Stimulated activated CD8-positive, alpha-beta memory T cell treated with anti-CD3 and anti-CD28 coated beads, Interleukin-7, amount 100 ng/mL, for 4 hours (primary cell): ENCODE measurements around the gene LRP2.

Experiments used
- DNase-seq, 2 donors: peaks; one replicate each; pipeline ENCODE4 v3.0.0-alpha.2; 2020; ENCODE audit warnings: low read depth in 2 of 2

The LRP2 gene

DNA sequence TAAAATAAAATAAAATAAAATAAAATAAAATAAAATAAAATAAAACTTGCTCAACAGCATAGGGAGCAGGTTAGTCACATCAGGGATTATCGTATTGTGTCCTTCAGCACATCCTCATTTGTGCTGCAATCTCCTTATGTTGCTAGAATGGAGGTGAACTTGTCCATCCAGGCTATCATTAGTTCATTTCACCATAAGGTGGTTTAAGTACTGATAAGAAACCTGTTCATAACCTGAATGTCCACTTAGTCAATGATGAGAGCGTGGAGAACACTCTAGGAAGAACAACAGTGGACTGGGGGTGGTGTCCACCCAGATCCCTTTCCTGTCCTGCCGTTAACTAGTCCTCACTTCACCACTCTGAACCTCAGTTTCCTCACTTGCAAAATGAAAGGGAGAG, 271.1 kb downstream of the LRP2 start:
- DNase-seq = no peak

DNA sequence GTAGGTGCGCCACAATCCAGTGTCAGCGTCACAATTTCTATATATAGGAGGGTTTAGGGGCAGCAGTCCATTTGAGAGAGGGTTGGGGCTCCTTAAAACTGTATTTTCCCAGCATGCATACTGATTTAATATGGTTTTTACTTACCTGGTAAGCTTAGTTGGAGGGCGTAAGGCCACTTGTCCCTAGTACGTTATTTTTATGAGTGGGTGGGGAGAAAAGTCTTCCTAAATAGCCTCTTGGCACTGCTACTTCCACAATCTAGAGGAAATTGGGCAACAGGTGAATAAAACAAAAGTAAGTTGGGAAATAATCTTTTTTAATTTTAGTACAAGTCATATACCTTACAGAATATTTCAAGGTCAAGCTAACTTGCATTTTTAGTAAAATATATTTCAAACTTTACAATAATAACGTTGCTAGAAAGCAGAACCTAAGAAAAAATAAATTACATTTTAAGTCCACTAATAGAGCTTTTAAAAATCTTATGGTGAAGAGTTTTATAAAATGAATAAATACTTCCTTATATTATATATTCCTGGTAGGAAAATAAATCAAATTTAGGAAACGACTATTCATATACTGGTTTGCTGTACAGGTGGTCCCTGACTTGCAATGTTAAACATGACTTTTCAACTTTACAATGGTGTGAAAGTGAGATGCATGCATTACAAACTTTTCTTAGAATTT, 272.1 kb downstream of the LRP2 start:
- DNase-seq = no peak

DNA sequence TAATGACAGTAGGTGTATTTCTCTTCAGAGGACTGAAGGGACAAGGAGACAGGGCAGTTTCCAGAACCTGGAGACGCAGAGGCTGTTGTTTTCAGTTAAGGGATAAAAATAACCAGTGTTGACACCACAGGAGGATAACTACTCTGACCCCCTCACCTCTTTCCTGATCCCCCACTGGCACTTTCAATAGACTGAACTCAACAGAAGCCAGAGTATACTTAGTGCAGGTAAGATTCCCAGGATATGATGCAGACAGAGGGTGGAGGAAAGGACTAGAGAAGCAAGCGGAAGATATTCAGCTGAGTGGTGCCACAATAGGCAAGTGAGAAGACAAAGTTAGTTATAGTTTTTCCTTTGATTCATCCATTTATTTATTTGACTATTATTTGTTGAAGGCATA, 273.2 kb downstream of the LRP2 start:
- no peak for DNase-seq

GRCh38 chr2:169087757-169088379, 274.5 kb downstream of the LRP2 start:
- no peak for DNase-seq

DNA sequence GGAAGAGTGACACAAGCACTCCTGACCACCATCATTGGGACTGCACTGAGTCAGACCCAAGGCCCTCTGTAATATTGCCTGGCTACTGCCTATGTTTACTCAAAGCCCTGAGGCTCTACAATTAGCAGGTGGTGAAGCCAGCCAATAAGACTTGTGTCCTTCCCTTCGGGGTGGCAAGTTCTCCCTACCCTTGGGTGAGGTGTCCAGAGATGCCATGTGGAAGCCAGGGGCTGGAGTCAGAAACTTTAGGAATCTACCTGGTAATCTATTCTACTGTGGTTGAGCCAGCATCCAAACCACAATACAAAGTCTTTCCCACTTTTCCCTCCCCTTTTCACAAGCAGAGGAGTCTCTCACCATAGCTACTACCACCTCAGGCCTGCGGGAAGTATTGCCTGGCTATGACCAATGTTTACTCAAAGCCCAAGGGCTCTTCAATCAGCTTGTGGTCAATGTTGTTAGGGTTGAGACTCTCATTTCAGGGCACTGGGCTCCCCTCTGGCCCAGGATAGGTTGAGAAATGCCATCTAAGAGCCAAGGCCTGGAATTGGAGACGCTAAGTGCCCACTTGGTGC, 275.4 kb downstream of the LRP2 start:
- DNase-seq = no peak

- no peak for DNase-seq
Observed at GRCh38 chr2:169082995-169083394, 279.3 kb downstream of the LRP2 start.

GRCh38 chr2:169081551-169081950, 280.8 kb downstream of the LRP2 start:
- no peak for DNase-seq

GRCh38 chr2:169080250-169081069, 281.9 kb downstream of the LRP2 start:
- DNase-seq = no peak

DNA sequence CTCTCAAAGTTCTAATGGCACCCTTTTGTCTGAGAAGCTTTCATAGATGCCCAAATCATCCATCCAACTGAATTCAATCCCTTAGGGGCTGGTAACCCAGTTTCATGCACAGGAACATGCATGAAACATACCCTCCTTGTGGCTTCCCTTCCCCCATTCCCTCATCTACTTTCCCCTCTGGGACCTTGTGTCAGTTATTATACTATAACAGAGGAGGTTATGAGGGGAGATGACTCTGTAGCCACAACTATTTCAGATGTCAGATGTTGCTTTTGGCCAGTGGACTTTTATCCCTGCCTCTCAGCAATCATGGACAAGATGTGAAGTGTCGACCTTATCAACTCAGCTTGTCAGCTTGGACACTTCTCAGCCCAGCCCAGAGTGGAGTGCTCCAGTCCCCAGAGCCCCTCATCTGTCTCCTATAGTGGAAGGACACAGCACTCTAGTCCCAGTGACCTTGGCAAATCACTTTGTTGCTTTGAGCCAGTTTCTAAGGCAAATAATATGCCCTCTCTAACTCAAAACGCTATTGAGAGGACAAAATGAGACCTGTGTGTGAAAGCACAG, 284.6 kb downstream of the LRP2 start:
- DNase-seq = no peak
